ENCODE data around the gene ATP2B1. TPM values are rescaled to one million over a fixed set of nuclear protein-coding genes. Genes with fewer than 3 reads are reported as not detected.

The ATP2B1 gene
- total RNA-seq, 1 donor from 2014 or later: 48.9 TPM

DNA sequence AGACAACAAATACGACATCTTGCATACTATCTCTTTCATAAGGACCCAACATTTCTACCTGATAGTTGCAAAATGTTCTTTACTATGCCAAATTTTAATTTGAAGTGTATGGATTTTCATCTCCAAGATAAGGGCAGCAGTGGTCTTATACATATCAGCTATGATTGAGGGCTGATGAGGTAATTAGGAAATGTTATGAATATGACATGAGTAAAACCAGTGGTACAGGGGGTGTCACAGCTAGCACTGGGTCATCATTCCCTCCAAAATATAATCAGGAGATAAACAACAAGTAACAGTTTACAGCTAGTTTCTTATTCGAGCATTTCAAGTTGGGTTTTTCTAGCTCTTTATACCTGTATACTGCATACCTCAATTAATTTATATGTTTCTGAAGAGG, 35.0 kb downstream of the ATP2B1 start:
- H3K4me3 ChIP-seq (ENCODE audit: insufficient read depth, low read depth, low read length): no peak overlapping the region
- H3K27me3 Mint-ChIP-seq (ENCODE audit: low read depth, unreplicated experiment): no peaks in the 10 kb centered on the region
- H3K9me3 ChIP-seq (ENCODE audit: insufficient read depth, low read depth, low read length): no peaks in the 10 kb centered on the region
- peaks cover 49% of the 10 kb centered on the region for H3K4me1 Mint-ChIP-seq (ENCODE audit: low read depth, unreplicated experiment)
- H3K27ac Mint-ChIP-seq (ENCODE audit: unreplicated experiment): no peak overlapping the region
- no peak overlapping the region for H3K4me3 Mint-ChIP-seq (ENCODE audit: unreplicated experiment)
- H3K27me3 ChIP-seq (ENCODE audit: insufficient read depth, low read length): no peaks in the 10 kb centered on the region
- H3K79me2 ChIP-seq (ENCODE audit: insufficient read depth, low read length): peaks cover 91% of the 10 kb centered on the region
- no peaks in the 10 kb centered on the region for H3K4me1 ChIP-seq (ENCODE audit: insufficient read depth, low read length)
- H3K9ac ChIP-seq (ENCODE audit: low read length): no peak overlapping the region
- H3K36me3 Mint-ChIP-seq (ENCODE audit: low read depth, unreplicated experiment): no peaks in the 10 kb centered on the region
- no peak overlapping the region for H2AFZ ChIP-seq (ENCODE audit: low read depth, low read length)
- FAIRE-seq (no peak), DNase-seq (ENCODE audit: low read depth) (no peak)
- H3K36me3 ChIP-seq (ENCODE audit: insufficient read depth, low read length): no peaks in the 10 kb centered on the region
- H4K20me1 ChIP-seq (ENCODE audit: insufficient read depth, low read length): peaks cover 29% of the 10 kb centered on the region
- H3K4me2 ChIP-seq (ENCODE audit: low read length): no peak overlapping the region
- no peaks in the 10 kb centered on the region for H3K9me3 Mint-ChIP-seq (ENCODE audit: unreplicated experiment)
- TF ChIP-seq, protein P1, sequence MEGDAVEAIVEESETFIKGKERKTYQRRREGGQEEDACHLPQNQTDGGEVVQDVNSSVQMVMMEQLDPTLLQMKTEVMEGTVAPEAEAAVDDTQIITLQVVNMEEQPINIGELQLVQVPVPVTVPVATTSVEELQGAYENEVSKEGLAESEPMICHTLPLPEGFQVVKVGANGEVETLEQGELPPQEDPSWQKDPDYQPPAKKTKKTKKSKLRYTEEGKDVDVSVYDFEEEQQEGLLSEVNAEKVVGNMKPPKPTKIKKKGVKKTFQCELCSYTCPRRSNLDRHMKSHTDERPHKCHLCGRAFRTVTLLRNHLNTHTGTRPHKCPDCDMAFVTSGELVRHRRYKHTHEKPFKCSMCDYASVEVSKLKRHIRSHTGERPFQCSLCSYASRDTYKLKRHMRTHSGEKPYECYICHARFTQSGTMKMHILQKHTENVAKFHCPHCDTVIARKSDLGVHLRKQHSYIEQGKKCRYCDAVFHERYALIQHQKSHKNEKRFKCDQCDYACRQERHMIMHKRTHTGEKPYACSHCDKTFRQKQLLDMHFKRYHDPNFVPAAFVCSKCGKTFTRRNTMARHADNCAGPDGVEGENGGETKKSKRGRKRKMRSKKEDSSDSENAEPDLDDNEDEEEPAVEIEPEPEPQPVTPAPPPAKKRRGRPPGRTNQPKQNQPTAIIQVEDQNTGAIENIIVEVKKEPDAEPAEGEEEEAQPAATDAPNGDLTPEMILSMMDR (IDR thresholded peaks at IDR 0.05; ENCODE audit: insufficient read depth, low read depth, low read length): no peak
- TF ChIP-seq EZH2 (IDR thresholded peaks at IDR 0.05; ENCODE audit: insufficient read depth, low read length): no peak
- no peak overlapping the region for H3K27ac ChIP-seq (ENCODE audit: low read depth, low read length)

DNA sequence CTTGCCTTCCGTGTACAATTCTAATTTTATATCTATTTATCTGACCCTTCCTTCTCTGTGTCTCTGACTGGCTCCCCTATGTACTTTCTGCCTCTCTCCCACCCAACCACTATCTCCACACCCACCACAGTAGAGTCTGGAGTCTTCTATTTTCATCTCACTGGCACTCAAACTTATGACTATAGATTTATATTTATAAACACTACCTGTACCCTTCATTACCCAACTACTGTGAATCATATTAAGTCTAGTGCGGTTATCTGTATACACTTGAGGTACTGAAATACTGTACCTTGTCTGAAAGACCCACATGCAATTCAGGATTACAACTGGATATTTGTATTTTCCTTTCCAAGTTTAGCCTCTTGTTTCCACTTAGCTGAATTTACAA, 36.1 kb downstream of the ATP2B1 start:
- DNase-seq (ENCODE audit: low read depth) (no peak), FAIRE-seq (no peak)
- H3K4me3 ChIP-seq (ENCODE audit: insufficient read depth, low read depth, low read length): no peak overlapping the region
- H2AFZ ChIP-seq (ENCODE audit: low read depth, low read length): no peak overlapping the region
- no peak overlapping the region for H3K27ac ChIP-seq (ENCODE audit: low read depth, low read length)
- H3K79me2 ChIP-seq (ENCODE audit: insufficient read depth, low read length): peaks cover 90% of the 10 kb centered on the region
- Mint-ChIP-seq H3K27me3 (ENCODE audit: low read depth, unreplicated experiment) (no peaks in the 10 kb centered on the region), H3K4me1 (ENCODE audit: low read depth, unreplicated experiment) (peaks cover 41% of the 10 kb centered on the region), H3K9me3 (ENCODE audit: unreplicated experiment) (no peaks in the 10 kb centered on the region), H3K36me3 (ENCODE audit: low read depth, unreplicated experiment) (no peaks in the 10 kb centered on the region), H3K4me3 (ENCODE audit: unreplicated experiment) (no peak overlapping the region), H3K27ac (ENCODE audit: unreplicated experiment) (peak overlapping the region; percentile 90)
- no peaks in the 10 kb centered on the region for H3K36me3 ChIP-seq (ENCODE audit: insufficient read depth, low read length)
- no peak overlapping the region for H3K4me2 ChIP-seq (ENCODE audit: low read length)
- H3K9me3 ChIP-seq (ENCODE audit: insufficient read depth, low read depth, low read length): no peaks in the 10 kb centered on the region
- H4K20me1 ChIP-seq (ENCODE audit: insufficient read depth, low read length): peaks cover 28% of the 10 kb centered on the region
- TF ChIP-seq EZH2 (IDR thresholded peaks at IDR 0.05; ENCODE audit: insufficient read depth, low read length): no peak
- TF ChIP-seq, protein P1 (IDR thresholded peaks at IDR 0.05; ENCODE audit: insufficient read depth, low read depth, low read length): no peak
- H3K4me1 ChIP-seq (ENCODE audit: insufficient read depth, low read length): no peaks in the 10 kb centered on the region
- no peaks in the 10 kb centered on the region for H3K27me3 ChIP-seq (ENCODE audit: insufficient read depth, low read length)
- no peak overlapping the region for H3K9ac ChIP-seq (ENCODE audit: low read length)

DNA sequence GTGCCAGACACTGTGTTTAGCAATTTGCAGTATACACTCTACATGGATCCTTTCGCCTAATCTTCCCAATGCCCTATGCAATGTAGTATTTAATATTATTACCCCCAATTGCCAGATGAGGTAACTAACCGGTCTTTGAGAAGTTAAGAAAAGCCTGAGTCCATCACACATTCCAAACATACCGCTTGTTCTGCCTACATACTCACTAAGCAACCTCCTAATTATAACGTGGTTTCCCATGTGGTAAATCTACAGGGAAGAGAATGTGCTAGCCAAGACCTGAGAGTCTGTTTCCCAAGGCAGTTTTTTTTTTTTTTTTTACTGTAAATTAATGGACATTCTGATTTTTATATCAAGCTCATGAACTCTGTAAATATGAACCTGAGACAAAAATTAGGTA, 37.2 kb downstream of the ATP2B1 start:
- no peaks in the 10 kb centered on the region for H3K9me3 ChIP-seq (ENCODE audit: insufficient read depth, low read depth, low read length)
- no peaks in the 10 kb centered on the region for H3K4me1 ChIP-seq (ENCODE audit: insufficient read depth, low read length)
- Mint-ChIP-seq H3K4me1 (ENCODE audit: low read depth, unreplicated experiment) (peaks cover 37% of the 10 kb centered on the region), H3K36me3 (ENCODE audit: low read depth, unreplicated experiment) (no peaks in the 10 kb centered on the region), H3K4me3 (ENCODE audit: unreplicated experiment) (peak overlapping the region; percentile 31), H3K27me3 (ENCODE audit: low read depth, unreplicated experiment) (no peaks in the 10 kb centered on the region), H3K27ac (ENCODE audit: unreplicated experiment) (peak overlapping the region; percentile 90), H3K9me3 (ENCODE audit: unreplicated experiment) (no peaks in the 10 kb centered on the region)
- no peak overlapping the region for H3K4me2 ChIP-seq (ENCODE audit: low read length)
- H3K36me3 ChIP-seq (ENCODE audit: insufficient read depth, low read length): no peaks in the 10 kb centered on the region
- FAIRE-seq (no peak), DNase-seq (ENCODE audit: low read depth) (peak; percentile 90)
- no peaks in the 10 kb centered on the region for H3K27me3 ChIP-seq (ENCODE audit: insufficient read depth, low read length)
- H2AFZ ChIP-seq (ENCODE audit: low read depth, low read length): no peak overlapping the region
- H3K79me2 ChIP-seq (ENCODE audit: insufficient read depth, low read length): peaks cover 90% of the 10 kb centered on the region
- H3K9ac ChIP-seq (ENCODE audit: low read length): no peak overlapping the region
- peaks cover 24% of the 10 kb centered on the region for H4K20me1 ChIP-seq (ENCODE audit: insufficient read depth, low read length)
- no peak overlapping the region for H3K27ac ChIP-seq (ENCODE audit: low read depth, low read length)
- no peak overlapping the region for H3K4me3 ChIP-seq (ENCODE audit: insufficient read depth, low read depth, low read length)
- no peak for TF ChIP-seq EZH2 (IDR thresholded peaks at IDR 0.05; ENCODE audit: insufficient read depth, low read length)
- TF ChIP-seq, protein P1 (IDR thresholded peaks at IDR 0.05; ENCODE audit: insufficient read depth, low read depth, low read length): no peak
